ENCODE measurements around the gene LENG8. TPM values are rescaled to one million over a fixed set of nuclear protein-coding genes. Genes with fewer than 3 reads are reported as not detected.

The LENG8 gene
- total RNA-seq, 2 experiments from 2014 or later = 63.2 to 137 TPM

DNA sequence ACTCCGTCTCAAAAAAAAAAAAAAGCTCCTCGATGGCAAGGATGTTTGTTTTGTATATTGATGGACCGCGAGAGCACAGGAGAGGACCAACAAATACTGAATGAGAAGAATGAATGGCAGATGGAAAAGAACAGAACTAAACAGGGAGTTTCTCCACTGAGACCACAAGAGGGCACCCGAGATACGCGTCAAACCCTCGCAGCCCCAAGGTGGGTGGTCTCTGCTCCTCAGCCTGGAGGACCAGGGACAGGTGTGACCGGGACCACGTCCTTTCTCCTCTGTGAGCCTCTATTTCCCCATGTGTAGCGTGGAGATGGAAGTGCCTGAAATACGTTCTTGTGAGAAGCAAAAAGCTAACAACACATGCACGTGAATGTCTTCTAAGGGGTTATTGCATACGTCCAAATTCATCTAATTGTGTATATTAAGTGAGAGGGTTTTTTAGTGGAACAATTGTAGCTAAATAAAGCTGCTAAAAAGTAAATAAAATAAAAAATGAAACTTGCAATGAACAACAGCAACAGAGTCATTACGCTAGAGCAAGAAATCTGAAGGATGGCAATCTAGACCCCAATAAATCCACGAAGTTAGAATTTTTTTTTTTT, 32.4 kb downstream of the LENG8 start:
- H2AFZ ChIP-seq (ENCODE audit: low read length) = no peak overlapping the region
- no peak for TF ChIP-seq EZH2phosphoT487 (IDR thresholded peaks at IDR 0.05; ENCODE audit: borderline replicate concordance, low read depth, low read length)
- TF ChIP-seq, protein P1, sequence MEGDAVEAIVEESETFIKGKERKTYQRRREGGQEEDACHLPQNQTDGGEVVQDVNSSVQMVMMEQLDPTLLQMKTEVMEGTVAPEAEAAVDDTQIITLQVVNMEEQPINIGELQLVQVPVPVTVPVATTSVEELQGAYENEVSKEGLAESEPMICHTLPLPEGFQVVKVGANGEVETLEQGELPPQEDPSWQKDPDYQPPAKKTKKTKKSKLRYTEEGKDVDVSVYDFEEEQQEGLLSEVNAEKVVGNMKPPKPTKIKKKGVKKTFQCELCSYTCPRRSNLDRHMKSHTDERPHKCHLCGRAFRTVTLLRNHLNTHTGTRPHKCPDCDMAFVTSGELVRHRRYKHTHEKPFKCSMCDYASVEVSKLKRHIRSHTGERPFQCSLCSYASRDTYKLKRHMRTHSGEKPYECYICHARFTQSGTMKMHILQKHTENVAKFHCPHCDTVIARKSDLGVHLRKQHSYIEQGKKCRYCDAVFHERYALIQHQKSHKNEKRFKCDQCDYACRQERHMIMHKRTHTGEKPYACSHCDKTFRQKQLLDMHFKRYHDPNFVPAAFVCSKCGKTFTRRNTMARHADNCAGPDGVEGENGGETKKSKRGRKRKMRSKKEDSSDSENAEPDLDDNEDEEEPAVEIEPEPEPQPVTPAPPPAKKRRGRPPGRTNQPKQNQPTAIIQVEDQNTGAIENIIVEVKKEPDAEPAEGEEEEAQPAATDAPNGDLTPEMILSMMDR (conservative IDR thresholded peaks at IDR 0.05; ENCODE audit: low read length) = peak; percentile 86
- POLR2A ChIA-PET = interaction anchor here (0.7 kb wide), 1 partner anchor 33 kb away, joined by 11 read pairs; no protein-coding TSS in a partner anchor
- no peaks in the 10 kb centered on the region; the same call in 1 of the 2 replicates for H4K20me1 ChIP-seq (ENCODE audit: insufficient read depth, low read length)
- no peak overlapping the region for H3K4me2 ChIP-seq (ENCODE audit: low read length)
- CTCF ChIA-PET (ENCODE audit: unreplicated experiment) = interaction anchor here (0.7 kb wide), 1 partner anchor 725 kb away, joined by 6 read pairs; no protein-coding TSS in a partner anchor
- no TSS peak for BruUV-seq (replicated peaks)
- H3K79me2 ChIP-seq (ENCODE audit: insufficient read depth, low read depth, low read length) = no peaks in the 10 kb centered on the region
- no peak overlapping the region for H3K4me3 ChIP-seq (ENCODE audit: low read depth, low read length, poor library complexity, severe bottlenecking)
- DNase-seq (ENCODE audit: low spot score) = peak; percentile 61
- H3K9me2 ChIP-seq (ENCODE audit: insufficient read depth, low read length) = no peaks in the 10 kb centered on the region
- intact Hi-C loops (cut with micrococcal nuclease; ENCODE audit: unreplicated experiment) = loop anchor here (1.0 kb wide), 1 partner anchor 195 kb away; no protein-coding TSS in a partner anchor
- no peaks in the 10 kb centered on the region for H3K36me3 ChIP-seq (ENCODE audit: insufficient read depth, low read length)
- no peak overlapping the region for H3K27ac ChIP-seq (ENCODE audit: low read depth, low read length, poor library complexity, severe bottlenecking)
- H3K9me3 ChIP-seq (ENCODE audit: low read length) = no peaks in the 10 kb centered on the region
- no peaks in the 10 kb centered on the region for H3K4me1 ChIP-seq (ENCODE audit: insufficient read depth, low read length, poor library complexity, severe bottlenecking)

DNA sequence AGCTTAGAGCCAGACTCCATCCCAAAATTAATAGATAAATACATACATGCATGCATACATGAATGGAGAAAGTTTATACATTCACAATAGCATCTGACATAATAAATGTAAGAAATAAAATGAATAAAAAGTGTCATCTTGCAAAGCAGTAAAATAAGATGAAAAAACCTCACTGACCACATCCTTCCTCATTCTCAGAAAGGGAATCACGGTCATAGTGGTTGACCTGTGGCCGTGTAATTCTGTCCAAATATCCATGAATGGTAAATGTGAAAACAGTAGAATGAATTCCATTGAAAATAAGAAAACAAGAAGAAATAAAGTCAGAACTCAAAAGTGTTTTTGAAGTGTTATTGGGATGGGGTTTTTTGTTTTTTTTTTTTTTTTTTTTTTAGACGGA, 33.9 kb downstream of the LENG8 start:
- Histone ChIP-seq H3K9me2 (ENCODE audit: insufficient read depth, low read length) (no peaks in the 10 kb centered on the region), H3K9me3 (ENCODE audit: low read length) (no peaks in the 10 kb centered on the region), H3K4me2 (ENCODE audit: low read length) (no peak overlapping the region), H2AFZ (ENCODE audit: low read length) (no peak overlapping the region), H3K79me2 (ENCODE audit: insufficient read depth, low read depth, low read length) (no peaks in the 10 kb centered on the region), H3K27ac (ENCODE audit: low read depth, low read length, poor library complexity, severe bottlenecking) (no peak overlapping the region), H3K36me3 (ENCODE audit: insufficient read depth, low read length) (no peaks in the 10 kb centered on the region), H4K20me1 (ENCODE audit: insufficient read depth, low read length) (no peaks in the 10 kb centered on the region; the same call in 1 of the 2 replicates), H3K4me1 (ENCODE audit: insufficient read depth, low read length, poor library complexity, severe bottlenecking) (no peaks in the 10 kb centered on the region), H3K4me3 (ENCODE audit: low read depth, low read length, poor library complexity, severe bottlenecking) (no peak overlapping the region)
- BruUV-seq (replicated peaks) = no TSS peak
- TF ChIP-seq, protein P1 (conservative IDR thresholded peaks at IDR 0.05; ENCODE audit: low read length) = no peak
- no peak for TF ChIP-seq EZH2phosphoT487 (IDR thresholded peaks at IDR 0.05; ENCODE audit: borderline replicate concordance, low read depth, low read length)
- no peak for DNase-seq (ENCODE audit: low spot score)
- ChIA-PET CTCF (ENCODE audit: unreplicated experiment) (no interaction called here), POLR2A (no interaction called here)
- intact Hi-C loops (cut with micrococcal nuclease; ENCODE audit: unreplicated experiment) = no loop called here

DNA sequence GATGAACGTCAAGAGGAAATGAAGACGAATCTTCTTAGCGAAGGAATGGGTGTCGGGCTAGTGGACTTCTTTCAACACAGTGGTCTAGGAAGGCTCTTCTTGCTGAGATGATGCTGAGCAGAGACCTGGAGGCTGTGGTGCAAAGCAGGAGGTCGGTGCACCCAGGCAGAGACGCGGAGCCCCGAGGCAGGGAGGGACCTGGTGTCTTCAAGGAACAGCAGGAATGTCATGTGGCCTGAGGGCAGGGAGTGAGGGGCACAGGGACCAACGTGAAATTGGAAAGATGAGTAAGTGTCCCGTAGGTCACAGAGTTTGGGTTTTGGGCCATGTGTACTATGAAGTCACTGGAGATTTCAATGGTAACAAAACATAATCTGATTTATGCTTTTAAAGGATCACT, 35.5 kb downstream of the LENG8 start:
- ChIA-PET POLR2A (no interaction called here), CTCF (ENCODE audit: unreplicated experiment) (no interaction called here)
- Histone ChIP-seq H3K4me3 (ENCODE audit: low read depth, low read length, poor library complexity, severe bottlenecking) (no peak overlapping the region), H3K79me2 (ENCODE audit: insufficient read depth, low read depth, low read length) (no peaks in the 10 kb centered on the region), H3K9me3 (ENCODE audit: low read length) (no peaks in the 10 kb centered on the region), H3K36me3 (ENCODE audit: insufficient read depth, low read length) (no peaks in the 10 kb centered on the region), H3K4me1 (ENCODE audit: insufficient read depth, low read length, poor library complexity, severe bottlenecking) (no peaks in the 10 kb centered on the region), H3K27ac (ENCODE audit: low read depth, low read length, poor library complexity, severe bottlenecking) (no peak overlapping the region), H4K20me1 (ENCODE audit: insufficient read depth, low read length) (no peaks in the 10 kb centered on the region; the same call in 1 of the 2 replicates), H2AFZ (ENCODE audit: low read length) (no peak overlapping the region), H3K4me2 (ENCODE audit: low read length) (no peak overlapping the region), H3K9me2 (ENCODE audit: insufficient read depth, low read length) (no peaks in the 10 kb centered on the region)
- BruUV-seq (replicated peaks) = no TSS peak
- intact Hi-C loops (cut with micrococcal nuclease; ENCODE audit: unreplicated experiment) = no loop called here
- no peak for DNase-seq (ENCODE audit: low spot score)
- TF ChIP-seq EZH2phosphoT487 (IDR thresholded peaks at IDR 0.05; ENCODE audit: borderline replicate concordance, low read depth, low read length) = no peak
- TF ChIP-seq, protein P1 (conservative IDR thresholded peaks at IDR 0.05; ENCODE audit: low read length) = no peak

Measured in OCI-LY7 (cell line).